Measurements from ENCODE around the gene PIEZO1. TPM values are rescaled to one million over a fixed set of nuclear protein-coding genes. Genes with fewer than 3 reads are reported as not detected.

Gene PIEZO1
- total RNA-seq, 1 donor from 2014 or later, result 160 TPM

- Mint-ChIP-seq H3K4me3 (no peak overlapping the region), H3K36me3 (peaks cover 5% of the 10 kb centered on the region), H3K4me1 (no peaks in the 10 kb centered on the region), H3K27me3 (ENCODE audit: low read depth) (no peaks in the 10 kb centered on the region), H3K9me3 (no peaks in the 10 kb centered on the region), H3K27ac (no peak overlapping the region)
- no peak for TF ChIP-seq CTCF (IDR thresholded peaks at IDR 0.05; ENCODE audit: unreplicated experiment)
- DNase-seq (ENCODE audit: low spot score in 2 of 2, unreplicated experiment in 2 of 2), result no peak
Observed at GRCh38 chr16:88735616-88736015, 49.4 kb downstream of the PIEZO1 start.

GRCh38 chr16:88735121-88735520 is 49.9 kb downstream of the PIEZO1 start:
- H3K9me3 Mint-ChIP-seq, result no peaks in the 10 kb centered on the region
- H3K27ac Mint-ChIP-seq, result no peak overlapping the region
- no peak overlapping the region for H3K4me3 Mint-ChIP-seq
- no peak for DNase-seq (ENCODE audit: low spot score in 2 of 2, unreplicated experiment in 2 of 2)
- no peak for TF ChIP-seq CTCF (IDR thresholded peaks at IDR 0.05; ENCODE audit: unreplicated experiment)
- H3K36me3 Mint-ChIP-seq, result peaks cover 5% of the 10 kb centered on the region
- H3K27me3 Mint-ChIP-seq (ENCODE audit: low read depth), result no peaks in the 10 kb centered on the region
- H3K4me1 Mint-ChIP-seq, result no peaks in the 10 kb centered on the region

GRCh38 chr16:88734361-88734728 is 50.7 kb downstream of the PIEZO1 start:
- Mint-ChIP-seq H3K4me1 (no peaks in the 10 kb centered on the region), H3K27me3 (ENCODE audit: low read depth) (no peaks in the 10 kb centered on the region), H3K27ac (no peak overlapping the region), H3K4me3 (no peak overlapping the region), H3K9me3 (no peaks in the 10 kb centered on the region), H3K36me3 (peaks cover 9% of the 10 kb centered on the region)
- DNase-seq (ENCODE audit: low spot score in 2 of 2, unreplicated experiment in 2 of 2), result no peak
- TF ChIP-seq CTCF (IDR thresholded peaks at IDR 0.05; ENCODE audit: unreplicated experiment), result no peak

GRCh38 chr16:88733630-88734360 is 51.2 kb downstream of the PIEZO1 start:
- H3K36me3 Mint-ChIP-seq, result peaks cover 9% of the 10 kb centered on the region
- H3K4me1 Mint-ChIP-seq, result no peaks in the 10 kb centered on the region
- no peaks in the 10 kb centered on the region for H3K27me3 Mint-ChIP-seq (ENCODE audit: low read depth)
- H3K9me3 Mint-ChIP-seq, result no peaks in the 10 kb centered on the region
- no peak for TF ChIP-seq CTCF (IDR thresholded peaks at IDR 0.05; ENCODE audit: unreplicated experiment)
- H3K27ac Mint-ChIP-seq, result no peak overlapping the region
- no peak overlapping the region for H3K4me3 Mint-ChIP-seq
- DNase-seq (ENCODE audit: low spot score in 2 of 2, unreplicated experiment in 2 of 2), result no peak

- no peak overlapping the region for H3K27ac Mint-ChIP-seq
- no peak overlapping the region for H3K4me3 Mint-ChIP-seq
- DNase-seq (ENCODE audit: low spot score in 2 of 2, unreplicated experiment in 2 of 2), result no peak
- no peaks in the 10 kb centered on the region for H3K9me3 Mint-ChIP-seq
- no peaks in the 10 kb centered on the region for H3K27me3 Mint-ChIP-seq (ENCODE audit: low read depth)
- H3K4me1 Mint-ChIP-seq, result no peaks in the 10 kb centered on the region
- TF ChIP-seq CTCF (IDR thresholded peaks at IDR 0.05; ENCODE audit: unreplicated experiment), result no peak
- peaks cover 9% of the 10 kb centered on the region for H3K36me3 Mint-ChIP-seq
Observed at GRCh38 chr16:88732961-88733294, 52.1 kb downstream of the PIEZO1 start.
